ENCODE measurements around the gene BTLA. TPM values are rescaled to one million over a fixed set of nuclear protein-coding genes. Genes with fewer than 3 reads are reported as not detected.
"Not testable (repeated sequence)": the region's sequence is repeated elsewhere in the genome, so short reads cannot be mapped to it uniquely, and the experiment has no call there.

The BTLA gene, protein sequence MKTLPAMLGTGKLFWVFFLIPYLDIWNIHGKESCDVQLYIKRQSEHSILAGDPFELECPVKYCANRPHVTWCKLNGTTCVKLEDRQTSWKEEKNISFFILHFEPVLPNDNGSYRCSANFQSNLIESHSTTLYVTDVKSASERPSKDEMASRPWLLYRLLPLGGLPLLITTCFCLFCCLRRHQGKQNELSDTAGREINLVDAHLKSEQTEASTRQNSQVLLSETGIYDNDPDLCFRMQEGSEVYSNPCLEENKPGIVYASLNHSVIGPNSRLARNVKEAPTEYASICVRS
- 0.27 TPM for total RNA-seq

DNA sequence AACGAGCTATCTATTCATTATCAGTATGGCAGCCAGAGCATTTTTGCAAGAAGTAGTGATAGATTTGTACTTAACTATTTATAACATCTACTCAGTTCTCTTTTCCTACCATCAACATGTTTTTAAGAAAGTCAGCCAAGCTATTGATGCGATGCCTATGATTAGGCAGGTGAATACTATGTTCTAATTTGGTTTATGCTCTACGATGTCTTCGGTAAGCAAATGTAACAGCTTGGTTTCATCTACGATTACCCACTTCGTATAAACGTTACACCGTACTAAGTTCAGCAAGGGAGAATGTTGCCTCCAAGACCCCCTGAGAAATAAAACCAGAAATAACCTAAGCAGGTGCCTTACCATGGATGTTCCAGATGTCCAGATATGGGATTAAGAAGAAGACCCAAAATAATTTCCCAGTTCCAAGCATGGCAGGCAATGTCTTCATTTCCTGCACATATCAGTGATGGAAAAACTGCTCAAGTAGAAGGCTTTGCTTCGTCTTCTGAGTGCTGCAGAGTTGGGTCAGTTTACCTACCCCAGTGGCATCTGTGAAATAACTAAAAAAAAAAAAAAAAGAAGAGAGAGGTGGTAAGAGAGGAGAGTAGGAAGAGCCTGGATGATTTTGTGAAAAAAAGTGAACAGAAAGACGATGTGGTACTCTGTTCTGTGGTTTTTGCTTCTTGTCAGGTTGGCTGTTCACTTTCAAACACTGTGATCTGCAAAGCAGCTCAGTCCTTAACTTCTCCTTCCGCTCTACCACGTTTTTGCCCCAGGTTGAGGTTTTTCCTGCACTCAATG lies at the start of gene BTLA:
BTLA (minus strand) TSS at position 559 of the 798 bp plus-strand sequence; CDS start at position 445, 114 bp downstream.
- DNase-seq (ENCODE audit: low read depth in 2 of 3, low spot score in 2 of 3), result peak in 1 of 3 donors; percentile 33

DNA sequence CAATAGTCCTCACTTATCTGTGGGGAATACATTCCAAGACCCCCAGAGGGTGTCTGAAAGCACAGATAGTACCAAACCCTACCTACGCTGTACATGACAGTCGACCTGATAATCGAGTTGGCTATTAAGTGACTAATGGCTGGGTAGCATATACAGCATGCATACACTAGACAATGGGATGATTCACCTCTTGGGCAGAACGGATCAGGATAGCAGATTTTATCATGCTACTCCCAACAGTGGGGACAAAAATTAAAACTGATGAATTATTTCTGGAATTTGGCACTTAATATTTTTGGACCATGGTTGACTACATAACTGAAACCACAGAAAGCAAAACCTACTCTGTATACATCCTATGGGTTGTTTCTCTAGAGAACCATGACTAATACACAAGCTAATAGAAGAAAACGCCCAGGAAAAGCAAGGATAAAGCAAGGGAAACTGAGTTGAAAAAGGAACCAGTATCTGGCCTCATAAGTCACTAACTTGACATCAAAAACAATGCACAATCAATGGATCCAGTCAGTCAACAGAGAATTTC lies 47.0 kb upstream of the BTLA start:
- no peak for DNase-seq (ENCODE audit: low read depth in 2 of 3, low spot score in 2 of 3)

DNA sequence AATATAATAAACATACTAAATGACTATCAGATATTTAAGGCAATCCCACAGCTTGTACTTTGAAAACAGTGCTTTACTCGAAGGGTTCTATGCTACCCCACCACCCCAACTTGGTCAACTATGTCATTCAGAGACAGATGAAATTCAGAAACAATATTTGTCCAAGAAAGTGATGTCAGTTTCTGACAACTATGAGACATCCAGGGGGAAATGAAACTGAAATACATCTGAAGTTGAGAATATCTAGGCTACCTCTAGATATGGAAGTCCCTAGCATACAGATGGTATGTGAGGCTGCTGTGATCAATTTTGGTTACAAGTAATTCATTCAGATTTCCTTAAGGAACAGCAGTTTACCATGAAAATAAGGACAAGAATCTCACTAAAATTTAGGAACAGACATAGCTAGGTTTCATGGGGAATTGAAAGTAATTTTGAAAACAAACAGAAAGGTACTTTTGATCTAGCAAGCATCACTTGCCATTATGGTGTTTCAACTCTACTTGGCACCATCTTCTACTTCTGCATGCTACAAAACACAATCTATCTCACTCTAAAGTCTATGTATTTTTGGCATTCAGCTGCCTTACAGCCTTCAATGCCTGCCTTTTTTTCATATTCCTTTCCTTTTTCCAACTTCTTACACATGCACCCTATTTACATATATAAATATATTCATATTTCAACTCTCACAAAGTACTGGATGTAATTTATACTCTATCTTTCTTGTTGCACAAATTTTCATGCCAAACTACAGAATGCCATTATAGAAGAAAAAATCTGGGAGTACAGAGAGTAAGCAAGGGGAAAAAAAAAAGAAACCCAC lies 40.8 kb upstream of the BTLA start:
- no peak for DNase-seq (ENCODE audit: low read depth in 2 of 3, low spot score in 2 of 3)

DNA sequence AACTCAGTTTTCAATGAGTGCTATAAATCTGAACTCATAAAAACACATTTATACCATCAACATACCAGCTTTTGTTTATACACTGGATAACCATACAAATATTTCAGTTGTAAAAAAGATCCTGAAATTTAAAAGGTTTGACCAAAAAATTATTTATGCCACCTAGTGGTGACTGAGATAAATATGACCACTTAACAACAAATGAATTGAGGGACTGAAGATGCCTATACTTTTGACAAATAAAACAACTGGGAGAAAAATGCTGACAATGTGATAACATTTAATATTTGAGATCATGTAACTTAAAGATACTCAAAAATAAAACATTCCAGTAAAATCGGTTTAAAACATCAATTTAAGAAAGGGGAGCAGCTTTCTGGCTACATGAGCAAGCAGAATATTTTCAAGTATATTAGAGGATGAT lies 32.1 kb upstream of the BTLA start:
- peak in 2 of 3 donors; percentile 33 to 71 for DNase-seq (ENCODE audit: low read depth in 2 of 3, low spot score in 2 of 3)

- DNase-seq (ENCODE audit: low read depth in 2 of 3, low spot score in 2 of 3), result no peak
Observed at GRCh38 chr3:112530573-112530972, 31.3 kb upstream of the BTLA start.

- not testable (repeated sequence) for DNase-seq (ENCODE audit: low read depth in 2 of 3, low spot score in 2 of 3)
Observed at GRCh38 chr3:112524127-112524526, 24.9 kb upstream of the BTLA start.

GRCh38 chr3:112519424-112520001 lies 20.2 kb upstream of the BTLA start:
- peak in 2 of 3 donors; percentile 59 to 85 for DNase-seq (ENCODE audit: low read depth in 2 of 3, low spot score in 2 of 3)

GRCh38 chr3:112518970-112519369 lies 19.7 kb upstream of the BTLA start:
- peak in 1 of 3 donors; percentile 25 for DNase-seq (ENCODE audit: low read depth in 2 of 3, low spot score in 2 of 3)

DNA sequence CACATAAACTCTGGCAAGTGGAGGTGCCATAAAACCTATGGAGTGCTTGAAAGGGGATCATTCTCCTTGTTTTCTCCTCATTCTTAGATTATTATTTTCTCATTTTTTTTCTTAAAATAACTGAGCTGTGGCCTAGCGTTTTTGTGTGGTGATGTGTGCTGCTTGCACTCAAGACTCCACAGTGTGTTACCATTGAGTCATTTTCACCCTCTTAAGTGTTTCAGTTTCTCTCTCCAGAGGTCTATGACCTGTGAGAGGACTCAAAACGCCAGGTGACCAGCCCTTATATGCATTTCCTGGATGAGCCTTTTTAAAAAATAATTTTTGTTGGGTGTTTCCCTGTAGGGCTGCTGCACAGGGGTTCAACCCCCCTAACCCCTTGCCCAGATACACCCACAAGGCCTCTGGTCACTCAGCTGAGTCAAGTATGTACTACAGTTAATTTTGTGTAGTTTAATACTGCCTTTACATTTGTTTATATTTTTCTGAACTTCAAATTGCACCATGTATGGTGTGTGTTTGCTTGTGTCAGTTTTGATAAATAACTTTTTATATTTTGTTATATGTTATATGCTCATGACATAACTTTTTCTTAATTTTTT lies 15.4 kb upstream of the BTLA start:
- no peak for DNase-seq (ENCODE audit: low read depth in 2 of 3, low spot score in 2 of 3)

DNA sequence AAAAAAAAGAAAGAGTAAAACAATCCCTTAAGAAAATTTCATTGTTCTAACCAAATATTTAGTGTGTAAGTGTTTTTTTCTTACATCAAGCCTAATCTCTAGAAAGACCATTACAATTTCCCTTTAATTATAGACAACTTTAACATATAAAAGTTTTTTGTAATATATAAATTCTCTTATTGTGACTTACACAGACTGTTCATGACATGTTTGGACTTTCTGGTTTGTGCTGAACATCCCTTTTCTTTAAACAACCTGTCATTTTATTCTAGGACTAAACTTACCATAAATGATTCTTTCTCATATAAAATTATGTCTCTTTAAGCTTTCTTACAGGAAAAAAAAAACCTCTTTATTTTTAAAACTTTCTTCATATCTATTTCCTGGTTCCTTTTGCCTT lies 13.0 kb upstream of the BTLA start:
- DNase-seq (ENCODE audit: low read depth in 2 of 3, low spot score in 2 of 3), result no peak

GRCh38 chr3:112508860-112509259 lies 9.6 kb upstream of the BTLA start:
- no peak for DNase-seq (ENCODE audit: low read depth in 2 of 3, low spot score in 2 of 3)

- DNase-seq (ENCODE audit: low read depth in 2 of 3, low spot score in 2 of 3), result no peak
Observed at GRCh38 chr3:112508261-112508660, 9.0 kb upstream of the BTLA start.

GRCh38 chr3:112505907-112506306 lies 6.6 kb upstream of the BTLA start:
- DNase-seq (ENCODE audit: low read depth in 2 of 3, low spot score in 2 of 3), result peak in 1 of 3 donors; percentile 4

DNA sequence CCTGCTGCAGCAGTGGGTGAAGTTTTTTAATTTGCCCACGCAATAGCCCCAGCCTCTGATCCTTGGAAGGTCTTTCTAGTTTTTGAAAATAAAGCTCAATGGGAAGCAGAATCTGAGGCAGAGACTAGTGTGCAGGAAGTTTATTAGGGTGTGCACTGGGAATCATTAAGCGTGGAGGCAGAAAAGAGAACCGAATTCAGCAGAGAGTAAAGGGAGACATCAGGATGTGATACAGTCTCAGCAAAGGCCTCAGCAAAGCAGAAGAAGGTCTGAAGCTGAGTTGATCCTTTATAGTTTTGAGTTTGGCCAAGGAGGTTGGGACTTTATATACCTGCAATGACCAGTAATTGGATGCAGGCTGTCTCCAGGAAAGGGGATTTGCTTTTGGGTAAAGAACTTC lies 4.9 kb upstream of the BTLA start:
- no peak for DNase-seq (ENCODE audit: low read depth in 2 of 3, low spot score in 2 of 3)

DNA sequence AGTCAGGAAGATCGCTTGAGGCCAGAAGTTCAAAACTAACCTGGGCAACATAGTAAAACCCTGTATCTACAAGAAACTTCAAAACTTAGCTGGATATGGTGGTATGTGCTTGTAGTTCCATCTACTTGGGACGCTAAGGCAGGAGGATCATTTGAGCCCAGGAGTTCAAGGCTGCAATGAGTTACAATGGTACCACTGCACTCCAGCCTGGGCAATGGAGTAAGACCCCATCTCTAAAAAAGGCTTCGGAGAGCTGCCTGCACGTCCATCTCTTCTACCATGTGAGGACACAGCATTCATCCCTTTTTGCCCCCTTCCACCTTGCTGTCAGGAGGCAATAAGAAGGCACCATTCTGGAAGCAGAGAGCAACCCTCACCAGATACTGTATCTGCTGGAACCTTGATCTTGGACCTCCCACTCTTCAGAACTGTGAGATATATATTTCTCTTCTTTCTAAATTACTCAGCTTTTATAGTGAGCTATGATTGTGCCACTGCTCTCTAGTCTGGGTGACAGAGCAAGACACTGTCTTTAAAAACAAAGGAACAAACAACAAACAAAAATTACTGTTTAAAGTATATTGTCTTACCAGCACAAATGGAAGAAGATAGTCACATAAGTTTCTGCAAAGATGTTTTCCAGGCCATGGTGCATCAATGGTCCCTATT lies 4.2 kb upstream of the BTLA start:
- no peak for DNase-seq (ENCODE audit: low read depth in 2 of 3, low spot score in 2 of 3)

- no peak for DNase-seq (ENCODE audit: low read depth in 2 of 3, low spot score in 2 of 3)
Observed at GRCh38 chr3:112500621-112501020, 1.3 kb upstream of the BTLA start.

GRCh38 chr3:112497897-112498548 lies 1.2 kb downstream of the BTLA start:
- no peak for DNase-seq (ENCODE audit: low read depth in 2 of 3, low spot score in 2 of 3)

GRCh38 chr3:112496366-112497067 lies 2.8 kb downstream of the BTLA start:
- DNase-seq (ENCODE audit: low read depth in 2 of 3, low spot score in 2 of 3), result no peak

- DNase-seq (ENCODE audit: low read depth in 2 of 3, low spot score in 2 of 3), result not testable (repeated sequence)
Observed at GRCh38 chr3:112494448-112494767, 4.9 kb downstream of the BTLA start.

Data from hematopoietic multipotent progenitor cell (in vitro differentiated cells).